Lung (tissue), 12 donors: ENCODE measurements around the gene MTERF4. TPM values are rescaled to one million over a fixed set of nuclear protein-coding genes. Genes with fewer than 3 reads are reported as not detected.

Experiments
- ATAC-seq: fragments of 200-7000 bp; cut with Tn5 transposase; one replicate; pipeline ENCODE4 v1.9.1; 2020; ENCODE audit warnings: moderate number of reproducible peaks; ENCODE audit not compliant: insufficient read depth, low FRiP score
- DNase-seq, 3 donors: peaks; one replicate each; pipeline ENCODE4 v3.0.0-alpha.2; 2013 to 2017
- H3K27ac ChIP-seq, 2 donors: one replicate each; pipeline ENCODE4 v1.5.1; 2013; ENCODE audit warnings: mild to moderate bottlenecking in 2 of 2, moderate library complexity in 2 of 2, control low read depth in 1 of 2, inconsistent platforms in 1 of 2, low read depth in 1 of 2, low read length in 1 of 2
- H3K27me3 ChIP-seq, 3 donors: one replicate each; pipeline ENCODE4 v1.5.1; 2013; ENCODE audit warnings: low read length in 2 of 3; ENCODE audit not compliant: control insufficient read depth in 3 of 3, insufficient read depth in 3 of 3
- H3K36me3 ChIP-seq, 4 donors: one replicate each; pipeline ENCODE4 v1.5.1; 2013; ENCODE audit warnings: low read length in 4 of 4, mild to moderate bottlenecking in 1 of 4, moderate library complexity in 1 of 4; ENCODE audit not compliant: control insufficient read depth in 4 of 4, insufficient read depth in 4 of 4
- H3K4me1 ChIP-seq, 5 donors: one replicate each; pipeline ENCODE4 v1.5.1; 2013; ENCODE audit warnings: low read length in 5 of 5, mild to moderate bottlenecking in 2 of 5, moderate library complexity in 1 of 5; ENCODE audit not compliant: control insufficient read depth in 5 of 5, insufficient read depth in 5 of 5
- H3K4me3 ChIP-seq: one replicate; pipeline ENCODE4 v1.5.1; 2013; ENCODE audit warnings: mild to moderate bottlenecking, control low read depth, moderate library complexity
- H3K9ac ChIP-seq, 2 donors: one replicate each; pipeline ENCODE4 v1.5.1; 2013; ENCODE audit warnings: low read length in 2 of 2, control low read depth in 1 of 2; ENCODE audit not compliant: insufficient read depth in 1 of 2
- H3K9me3 ChIP-seq, 4 donors: one replicate each; pipeline ENCODE4 v1.5.1; 2013; ENCODE audit warnings: low read length in 3 of 4, mild to moderate bottlenecking in 1 of 4, moderate library complexity in 1 of 4; ENCODE audit not compliant: control insufficient read depth in 4 of 4, insufficient read depth in 3 of 4
- CTCF ChIP-seq: IDR thresholded peaks from 2 replicates; pipeline ENCODE4 v1.5.1; 2012; ENCODE audit warnings: mild to moderate bottlenecking; ENCODE audit errors: control extremely low read depth, extremely low read depth
- WGBS, 2 donors: extraction: QIAGEN DNeasy Blood & Tissue Kit; methylation state at CpG; one replicate each; pipeline ENCODE4 v1.1.7; 2013; 5-methylcytosine and 5-hydroxymethylcytosine counted together
- polyA plus RNA-seq, 2 donors: library from polyadenylated mRNA; stranded (reverse); fragments of 200-250 nt; gene quantifications; one replicate each; pipeline ENCODE4 v1.2.1, GENCODE V29; 2013
- total RNA-seq, 2 donors: library from RNA; depleted of rRNA in 1 of 2; stranded (reverse); fragments of >200 nt in 1 of 2; gene quantifications; one replicate each; pipeline ENCODE4 v1.2.1, GENCODE V29; 2014 to 2021
- donor health status: control.
- donor health status: control.
- donor health status: Bipolar disorder and iron deficiency.
- donor health status: healthy.
- donor health status: DM: yes; HTN: yes; CAD: no.

Gene MTERF4
- total and polyA plus RNA-seq, 4 donors, result 23.5 to 50.1 (median 27.5) TPM

GRCh38 chr2:241139531-241140444, 37.7 kb upstream of the MTERF4 start:
- peaks cover 0 to 24% (median 8%) of the 10 kb centered on the region in 4 donors for H3K36me3 ChIP-seq
- H3K4me3 ChIP-seq, result no peak overlapping the region
- DNase-seq (no peak), ATAC-seq (no peak)
- 95 to 97% methylated on average over 24 of the region's 24 CpGs for WGBS, 2 donors
- H3K9me3 ChIP-seq, result no peaks in the 10 kb centered on the region
- peaks cover 0 to 8% (median 3%) of the 10 kb centered on the region in 5 donors for H3K4me1 ChIP-seq
- H3K27ac ChIP-seq, result no peak overlapping the region
- no peak overlapping the region for H3K9ac ChIP-seq
- TF ChIP-seq CTCF, result no peak
- no peaks in the 10 kb centered on the region for H3K27me3 ChIP-seq

- Histone ChIP-seq H3K9ac (no peak overlapping the region), H3K4me3 (no peak overlapping the region), H3K4me1 (peaks cover 0 to 8% (median 3%) of the 10 kb centered on the region in 5 donors), H3K27me3 (no peaks in the 10 kb centered on the region), H3K9me3 (no peaks in the 10 kb centered on the region), H3K36me3 (peaks cover 0 to 24% (median 8%) of the 10 kb centered on the region in 4 donors), H3K27ac (no peak overlapping the region)
- no peak for DNase-seq
- ATAC-seq, result no peak
- no peak for TF ChIP-seq CTCF
- WGBS, 2 donors, result 96% methylated on average over 16 of the region's 16 CpGs
Observed at GRCh38 chr2:241138471-241138870, 36.4 kb upstream of the MTERF4 start.

- DNase-seq (no peak), ATAC-seq (no peak)
- Histone ChIP-seq H3K36me3 (peaks cover 0 to 22% (median 8%) of the 10 kb centered on the region in 4 donors), H3K4me3 (no peak overlapping the region), H3K27ac (no peak overlapping the region), H3K9ac (no peak overlapping the region), H3K9me3 (peaks cover 0 to 2% (median 0%) of the 10 kb centered on the region in 4 donors), H3K27me3 (no peaks in the 10 kb centered on the region), H3K4me1 (peaks cover 0 to 8% (median 3%) of the 10 kb centered on the region in 5 donors)
- 88 to 91% methylated on average over 23 to 24 of the region's 24 CpGs for WGBS, 2 donors
- TF ChIP-seq CTCF, result no peak
Observed at GRCh38 chr2:241137276-241138190, 35.4 kb upstream of the MTERF4 start.
